ENCODE results near the gene GALK1.
"Not testable (repeated sequence)": the region's sequence is repeated elsewhere in the genome, so short reads cannot be mapped to it uniquely, and the experiment has no call there.

Gene GALK1

DNA sequence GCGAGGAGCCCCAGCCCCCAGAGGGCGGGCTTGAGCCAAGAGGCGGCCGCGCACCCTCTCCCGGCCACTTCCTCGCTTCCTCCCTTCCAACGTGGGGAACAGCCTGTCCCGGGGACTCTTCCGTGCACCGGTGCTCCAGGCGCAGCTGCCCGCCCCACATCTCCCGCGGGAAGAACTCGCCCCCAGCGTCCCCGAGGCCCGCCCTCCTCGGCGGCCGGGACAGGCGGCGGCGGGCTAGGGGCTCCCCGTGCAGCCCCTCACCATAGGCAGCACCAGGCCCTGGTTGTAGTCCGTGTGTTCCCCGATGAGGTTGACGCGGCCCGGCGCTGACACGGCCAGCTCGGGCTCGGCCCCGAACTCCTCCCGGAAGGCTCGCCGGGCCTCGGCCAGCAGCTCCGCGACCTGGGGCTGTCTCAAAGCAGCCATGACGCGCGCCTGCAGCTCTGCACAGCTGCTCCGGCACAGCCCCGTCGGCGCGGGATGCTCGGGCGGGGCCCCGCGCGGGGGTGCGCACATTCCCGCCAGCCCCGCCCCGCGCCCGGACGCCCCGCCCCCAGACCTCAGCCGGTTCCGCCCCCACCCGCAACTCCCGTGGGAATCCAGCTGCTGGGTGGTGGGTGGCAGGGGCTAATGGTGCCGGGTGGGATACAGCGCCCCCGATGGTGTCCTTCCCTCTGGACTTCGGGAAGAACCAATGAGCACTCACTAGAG lies at the start of gene GALK1:
Gene GALK1 (minus strand): TSS at position 482 of the 711 bp plus-strand sequence. CDS start 56 bp downstream, at position 426.
- DNase-seq: peak; percentile 57

DNA sequence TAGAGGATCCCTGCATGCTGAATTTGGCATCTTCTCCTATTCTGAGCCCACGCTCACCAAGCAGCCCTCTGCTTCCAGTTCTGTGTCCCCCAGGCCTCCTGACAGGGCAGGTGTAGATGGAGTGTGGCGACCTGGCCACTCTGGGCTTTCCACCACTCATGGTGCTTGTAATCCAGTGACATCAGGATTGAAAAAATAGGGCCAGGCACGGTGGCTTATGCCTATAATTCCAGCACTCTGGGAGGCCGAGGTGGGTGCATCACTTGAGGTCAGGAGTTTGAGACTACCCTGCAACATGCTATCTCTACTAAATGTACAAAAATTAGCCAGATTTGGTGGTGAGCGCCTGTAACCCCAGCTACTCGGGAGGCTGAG lies 49.0 kb upstream of the GALK1 start:
- no peak for DNase-seq

DNA sequence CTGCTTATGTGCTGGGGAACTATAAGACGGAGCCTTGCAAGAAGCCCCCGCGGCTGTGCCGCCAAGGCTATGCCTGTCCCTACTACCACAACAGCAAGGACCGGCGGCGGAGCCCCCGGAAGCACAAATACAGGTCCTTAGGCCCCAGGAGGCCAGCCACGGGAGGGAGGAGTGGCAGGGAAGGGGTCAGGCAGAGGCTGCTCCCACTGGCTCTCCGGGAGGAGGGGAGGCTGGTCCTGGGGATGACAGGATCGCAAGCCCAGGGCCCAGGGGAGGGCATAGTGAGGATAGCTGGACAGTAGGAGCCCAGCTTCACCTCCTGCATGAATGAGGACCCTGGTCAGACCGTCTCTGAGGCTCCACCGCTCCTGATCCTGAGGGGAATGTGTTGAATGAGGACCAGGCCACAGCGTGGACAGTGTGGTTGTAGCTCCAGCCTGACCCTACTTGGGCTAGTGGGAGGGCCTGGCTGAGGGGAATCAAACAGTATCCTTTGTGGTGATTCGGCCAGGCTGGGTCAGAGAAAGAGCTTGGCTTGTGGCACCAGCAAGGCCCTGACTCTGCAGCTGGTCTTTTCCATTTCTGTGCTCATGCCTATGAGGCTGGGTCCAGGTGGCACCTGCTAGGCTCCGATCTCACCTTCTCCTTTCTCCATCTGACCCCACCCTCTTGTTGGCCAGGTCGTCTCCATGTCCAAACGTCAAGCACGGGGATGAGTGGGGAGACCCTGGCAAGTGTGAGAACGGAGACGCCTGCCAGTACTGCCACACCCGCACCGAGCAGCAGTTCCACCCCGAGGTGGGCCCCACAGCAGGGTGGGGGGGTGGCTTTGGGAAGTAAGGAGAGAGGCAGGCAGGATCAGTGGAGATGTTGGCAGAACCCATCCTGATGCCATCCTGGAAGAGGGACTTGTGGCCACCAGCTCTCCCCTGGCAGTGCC lies 48.4 kb upstream of the GALK1 start:
- no peak for DNase-seq

DNA sequence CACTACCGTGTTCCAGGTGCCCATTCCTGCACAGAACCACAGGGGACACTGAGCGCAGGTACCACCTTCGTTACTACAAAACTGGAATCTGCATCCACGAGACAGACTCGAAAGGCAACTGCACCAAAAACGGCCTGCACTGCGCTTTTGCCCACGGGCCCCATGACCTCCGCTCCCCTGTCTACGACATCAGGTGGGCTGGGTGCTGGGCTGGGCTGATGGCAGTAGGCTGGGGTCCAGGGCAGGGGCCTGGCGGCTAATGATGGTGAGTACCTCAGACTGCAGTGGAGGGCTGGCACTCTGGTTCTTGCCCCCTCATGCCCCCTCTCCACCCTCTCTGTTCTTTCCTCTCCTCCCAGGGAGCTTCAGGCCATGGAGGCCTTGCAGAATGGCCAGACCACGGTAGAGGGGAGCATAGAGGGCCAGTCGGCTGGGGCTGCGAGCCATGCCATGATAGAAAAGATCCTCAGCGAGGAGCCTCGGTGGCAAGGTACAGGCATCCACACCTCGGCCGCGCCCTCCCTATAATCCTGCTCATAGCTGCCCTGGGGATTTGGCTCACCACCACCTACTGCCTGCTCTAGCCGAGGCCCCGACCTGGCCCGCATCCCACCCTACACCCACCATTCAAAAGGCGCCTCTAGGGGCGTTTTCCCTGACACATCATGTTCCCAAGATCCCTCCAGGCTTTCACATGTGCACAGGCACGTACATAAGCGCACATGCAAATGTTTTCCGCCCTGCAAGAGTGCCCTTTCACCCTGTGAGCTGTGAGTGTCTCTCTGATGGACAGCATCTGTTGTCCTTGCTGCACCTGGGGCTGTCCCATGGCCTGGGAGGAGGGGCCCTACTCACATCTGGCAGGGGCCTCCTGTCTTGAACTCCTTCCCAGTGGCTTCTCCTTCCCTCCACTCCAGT lies 47.4 kb upstream of the GALK1 start:
- no peak for DNase-seq

DNA sequence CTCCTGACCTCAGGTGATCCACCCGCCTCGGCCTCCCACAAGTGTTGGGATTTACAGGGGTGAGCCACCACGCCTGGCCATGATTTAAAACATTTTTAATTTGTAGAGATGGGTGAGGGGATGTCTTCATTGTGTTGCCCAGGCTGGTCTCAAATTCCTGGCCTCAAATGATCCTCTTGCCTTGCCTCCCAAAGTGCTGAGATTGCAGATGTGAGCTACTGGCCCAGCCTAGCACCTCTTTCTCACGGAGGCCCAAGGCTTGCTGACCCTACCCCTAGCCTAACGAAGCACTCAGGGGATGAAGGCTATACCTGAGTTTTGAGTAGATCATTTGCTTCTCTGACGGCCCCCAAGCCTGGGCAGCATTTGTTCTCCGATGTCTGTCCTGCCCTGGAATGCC lies 46.2 kb upstream of the GALK1 start:
- DNase-seq: no peak

DNA sequence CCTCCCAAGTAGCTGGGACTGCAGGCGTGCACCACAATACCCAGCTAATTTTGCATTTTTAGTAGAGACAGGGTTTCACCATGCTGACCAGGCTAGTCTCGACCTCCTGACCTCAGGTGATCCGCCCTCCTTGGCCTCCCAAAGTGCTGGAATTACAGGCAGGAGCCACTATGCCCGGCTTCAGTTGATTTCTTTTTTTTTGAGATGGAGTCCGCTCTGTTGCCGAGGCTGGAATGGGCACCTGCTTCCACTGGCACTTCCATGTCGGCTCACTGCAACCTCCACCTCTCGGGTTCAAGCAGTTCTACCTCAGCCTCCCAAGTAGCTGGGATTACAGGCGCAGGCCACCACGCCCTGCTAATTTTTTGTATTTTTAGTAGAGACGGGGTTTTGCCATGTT lies 45.8 kb upstream of the GALK1 start:
- DNase-seq: not testable (repeated sequence)

DNA sequence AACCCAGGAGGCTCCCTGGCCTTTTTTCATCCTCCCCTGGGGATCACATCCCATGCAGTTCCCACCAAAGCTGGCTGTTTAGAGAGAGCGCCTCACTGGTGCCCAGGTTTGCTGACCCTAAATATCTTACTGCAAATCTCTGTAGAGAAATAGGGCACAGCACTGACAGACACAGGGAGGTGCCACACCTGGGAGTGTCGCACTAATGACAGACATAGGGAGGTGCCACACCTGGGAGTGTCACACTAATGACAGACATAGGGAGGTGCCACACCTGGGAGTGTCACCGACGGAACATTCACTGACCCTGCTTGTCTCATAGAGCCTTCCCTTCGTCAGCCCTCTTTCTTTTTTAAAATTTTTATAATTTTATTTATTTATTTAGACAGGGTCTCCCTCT lies 45.2 kb upstream of the GALK1 start:
- no peak for DNase-seq

DNA sequence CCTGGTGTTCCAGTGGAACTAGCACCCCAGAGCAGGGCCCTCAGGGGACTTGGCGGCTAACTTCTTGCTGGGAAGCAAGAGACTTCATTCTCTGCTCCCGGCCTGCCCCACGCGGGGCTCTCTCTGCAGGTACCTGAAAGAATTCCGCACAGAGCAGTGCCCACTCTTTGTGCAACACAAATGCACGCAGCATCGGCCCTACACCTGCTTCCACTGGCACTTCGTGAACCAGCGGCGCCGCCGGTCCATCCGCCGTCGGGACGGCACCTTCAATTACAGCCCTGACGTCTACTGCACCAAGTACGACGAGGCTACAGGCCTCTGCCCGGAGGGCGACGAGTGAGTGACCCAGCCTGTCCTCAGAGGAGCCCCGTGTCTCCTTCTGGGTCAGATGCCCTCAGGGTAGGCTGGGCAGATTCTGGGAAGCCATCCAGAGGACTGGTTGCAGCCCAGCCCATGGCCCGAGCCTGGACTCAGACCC lies 44.7 kb upstream of the GALK1 start:
- DNase-seq: no peak

DNA sequence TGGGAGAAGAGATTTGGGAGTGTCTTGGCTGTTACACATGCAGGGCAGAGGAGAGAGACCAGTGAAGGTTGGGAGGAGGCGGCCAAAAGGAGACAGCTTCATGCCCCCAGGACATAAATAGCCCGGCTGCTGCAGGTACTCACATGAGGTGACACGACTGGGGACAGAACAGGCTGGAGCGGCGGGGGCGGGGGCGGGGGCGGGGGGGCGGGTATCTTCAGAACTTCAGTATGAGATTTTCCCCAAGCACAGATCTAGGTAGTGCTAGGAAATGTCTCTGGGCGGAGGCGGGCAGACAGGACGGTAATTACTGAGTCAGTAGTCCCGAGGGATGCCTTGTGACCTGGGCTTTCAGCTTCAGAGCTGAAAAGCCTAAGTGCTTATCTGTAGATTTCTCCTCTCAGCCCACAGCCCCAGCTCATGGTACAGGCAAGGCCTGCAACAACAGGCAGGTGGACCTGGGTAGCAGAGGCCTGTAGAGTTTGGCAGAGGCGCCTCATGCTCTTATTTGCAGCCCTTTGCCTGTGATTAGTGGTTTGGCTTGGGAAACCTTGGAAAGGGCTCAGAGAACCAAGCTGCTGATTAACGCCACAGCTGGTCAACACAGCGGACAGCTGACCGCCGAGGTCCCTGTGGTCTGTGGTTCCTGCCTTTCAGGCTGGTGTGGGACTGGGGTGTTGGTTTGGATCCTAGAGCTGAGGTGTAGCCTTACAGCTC lies 44.1 kb upstream of the GALK1 start:
- peak; percentile 53 for DNase-seq

DNA sequence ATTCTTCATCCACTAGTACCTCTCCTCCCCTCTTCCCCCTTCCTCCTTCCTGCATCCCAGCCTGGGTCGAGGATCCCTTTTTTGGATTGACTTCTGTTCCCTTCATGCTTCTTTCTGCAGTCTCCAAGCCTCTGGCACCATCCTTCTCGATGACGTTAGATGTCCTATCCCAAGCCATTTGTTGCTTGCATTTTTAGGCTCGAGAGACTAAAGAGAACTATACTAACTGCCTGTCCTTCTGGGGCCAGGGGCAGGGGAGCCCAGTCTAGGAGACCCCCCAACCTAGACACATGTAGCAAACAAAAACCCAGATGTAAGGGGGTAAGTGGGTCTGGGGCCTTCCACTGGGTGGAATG lies 43.5 kb upstream of the GALK1 start:
- DNase-seq: no peak

DNA sequence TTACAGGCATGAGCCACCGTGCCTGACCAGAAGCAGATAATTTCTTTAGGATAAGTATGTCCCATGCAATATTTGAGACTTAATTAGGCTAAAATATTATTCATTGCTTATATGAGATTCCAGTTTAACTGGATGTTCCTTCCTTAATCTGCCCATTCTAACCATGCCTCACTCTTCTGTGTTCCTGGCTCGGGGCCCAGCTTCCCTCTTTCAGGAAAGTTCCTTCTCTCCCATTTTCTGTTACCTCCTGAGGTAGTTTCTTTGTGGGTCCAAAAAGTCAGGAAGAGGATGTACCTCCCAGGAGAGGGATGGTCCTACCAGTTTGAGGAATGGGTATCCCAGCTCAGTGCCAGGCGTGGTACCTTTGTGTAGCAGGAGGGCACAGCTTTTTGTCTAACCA lies 42.9 kb upstream of the GALK1 start:
- DNase-seq: no peak

DNA sequence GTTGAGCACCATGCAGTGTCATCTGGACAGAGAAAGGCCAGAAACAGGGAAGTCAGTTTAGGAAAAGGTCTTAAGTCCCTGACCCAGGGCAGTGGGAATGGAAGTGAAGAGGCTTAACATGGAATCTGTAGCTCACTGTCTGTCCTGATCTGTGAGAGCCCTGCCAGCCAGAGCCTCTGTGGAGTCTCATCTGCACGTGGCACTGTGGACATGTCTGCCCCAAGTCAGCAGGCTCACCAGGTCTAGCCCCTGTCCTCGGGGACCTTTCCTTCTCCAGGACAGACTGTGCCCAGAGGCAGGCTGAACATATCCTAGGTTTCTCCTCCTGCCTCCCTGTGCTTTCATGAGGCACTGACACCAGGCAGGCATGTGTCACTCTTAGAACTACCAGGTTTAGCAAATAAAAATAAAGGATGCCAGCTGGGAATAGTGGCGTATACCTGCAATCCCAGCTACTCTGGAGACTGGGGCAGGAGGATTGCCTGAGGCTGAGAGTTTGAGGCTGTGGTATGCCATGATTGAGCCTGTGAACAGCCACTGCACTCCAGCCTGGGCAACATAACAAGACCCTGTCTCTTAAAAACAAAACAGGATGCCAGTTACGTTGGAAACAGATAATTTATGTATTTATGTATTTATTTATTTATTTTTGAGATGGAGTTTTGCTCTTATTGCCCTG lies 42.0 kb upstream of the GALK1 start:
- no peak for DNase-seq

DNA sequence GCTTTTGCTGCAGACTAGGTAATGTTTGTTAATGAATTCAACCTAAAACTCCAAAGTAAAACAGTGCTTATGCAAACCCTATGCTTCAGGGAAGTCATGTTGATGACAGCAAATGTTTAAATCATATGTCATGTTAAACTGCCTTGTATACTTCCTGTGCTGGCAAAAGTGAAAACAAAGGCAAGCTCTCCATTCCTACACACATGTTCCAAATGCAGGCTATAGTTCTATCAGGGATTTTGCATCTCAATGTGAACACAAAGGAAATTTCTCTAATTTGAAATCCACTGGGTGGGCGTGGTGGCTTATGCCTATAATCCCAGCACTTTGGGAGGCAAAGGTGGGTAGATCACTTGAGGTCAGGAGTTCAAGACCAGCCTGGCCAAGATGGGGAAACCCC lies 38.9 kb upstream of the GALK1 start:
- no peak for DNase-seq

DNA sequence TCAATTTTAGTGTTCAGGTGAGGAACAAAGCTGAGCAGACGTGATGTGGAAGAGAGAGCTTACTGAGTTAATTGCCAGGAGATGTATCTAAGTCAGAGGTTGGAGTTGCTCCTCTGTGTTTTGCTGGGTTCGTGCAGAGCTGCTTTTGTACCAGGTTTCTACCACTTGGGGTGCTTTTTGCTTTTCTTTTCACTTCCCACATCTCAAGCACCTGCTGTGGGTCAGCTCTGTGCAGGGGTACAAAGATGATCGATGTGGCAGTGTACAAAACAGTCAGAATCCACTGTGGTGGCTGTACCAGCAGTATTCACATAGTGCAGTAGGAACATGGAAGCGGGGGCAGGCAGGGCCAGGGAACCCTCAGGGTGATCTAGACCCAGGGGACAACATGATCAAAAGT lies 34.4 kb upstream of the GALK1 start:
- DNase-seq: no peak

DNA sequence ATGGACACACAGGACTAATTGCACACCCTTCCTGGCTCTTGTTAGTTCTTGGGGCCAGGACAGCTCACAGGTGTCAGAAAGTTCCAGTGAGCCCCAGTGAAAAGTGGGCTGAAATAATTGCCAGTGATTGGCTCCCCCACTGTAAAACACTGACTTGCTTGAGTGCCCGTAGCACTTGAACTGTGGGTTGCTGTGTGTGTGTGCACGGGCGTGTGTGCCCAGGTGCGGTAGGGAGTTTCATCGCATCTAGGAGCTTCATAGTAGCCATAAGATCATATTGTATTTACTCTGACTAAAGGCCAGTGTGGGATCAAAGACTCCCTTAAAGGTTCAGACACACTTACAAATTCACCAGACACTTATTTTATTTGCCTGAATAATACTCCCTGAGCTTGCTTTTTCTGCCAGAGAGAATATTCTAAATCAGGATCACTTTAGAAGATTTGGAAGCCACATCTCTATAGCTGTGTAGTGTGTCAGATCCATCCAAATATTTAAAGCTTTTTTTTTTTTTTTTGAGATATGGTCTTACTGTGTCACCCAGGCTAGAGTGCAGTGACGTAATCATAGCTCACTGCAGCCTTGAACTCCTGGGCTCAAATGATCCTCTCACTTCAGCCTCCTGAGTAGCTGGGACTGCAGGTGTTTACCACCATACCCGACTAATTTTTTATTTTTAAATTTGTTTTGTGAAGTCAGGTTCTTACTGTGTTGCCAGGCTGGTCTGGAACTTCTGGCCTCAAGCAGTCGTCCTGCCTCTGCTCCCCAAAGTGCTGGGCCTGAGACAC lies 31.0 kb upstream of the GALK1 start:
- no peak for DNase-seq

DNA sequence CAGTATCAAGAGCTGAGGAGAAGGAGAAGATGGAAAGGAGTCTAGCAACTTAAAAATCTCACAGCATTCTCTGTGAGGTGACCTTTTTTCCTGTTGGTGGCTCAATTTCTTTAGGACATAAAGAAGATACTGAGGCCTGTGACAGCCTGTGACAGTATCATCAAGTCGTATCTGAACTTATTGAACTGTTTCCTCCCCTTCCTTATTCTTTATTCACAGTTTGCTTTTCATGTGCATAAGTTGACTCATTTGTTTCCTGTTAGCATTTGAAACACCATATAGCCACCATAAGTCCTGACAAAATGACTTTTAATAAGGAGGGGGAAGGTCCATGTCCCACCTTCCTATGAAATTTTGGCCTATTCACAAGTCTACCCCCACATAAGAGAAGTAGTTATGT lies 28.5 kb upstream of the GALK1 start:
- DNase-seq: no peak

DNA sequence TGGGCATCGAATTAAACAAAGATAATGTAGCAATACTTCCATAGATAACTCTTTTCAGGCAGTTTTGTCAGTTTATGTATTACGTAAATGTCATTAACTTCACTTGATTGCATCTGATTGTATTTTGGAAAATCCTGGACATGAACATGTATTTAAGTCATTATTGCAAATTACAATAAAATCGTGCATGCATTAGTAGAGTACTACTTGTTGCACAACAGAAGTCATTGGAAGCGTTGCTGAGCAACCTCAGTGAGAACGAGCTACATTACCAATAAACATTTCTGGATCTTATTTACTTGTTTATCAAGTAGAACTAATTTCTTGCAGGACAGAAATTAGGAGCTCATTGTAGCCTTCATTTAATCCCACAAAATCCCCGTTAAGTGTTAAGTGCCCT lies 26.3 kb upstream of the GALK1 start:
- DNase-seq: no peak

DNA sequence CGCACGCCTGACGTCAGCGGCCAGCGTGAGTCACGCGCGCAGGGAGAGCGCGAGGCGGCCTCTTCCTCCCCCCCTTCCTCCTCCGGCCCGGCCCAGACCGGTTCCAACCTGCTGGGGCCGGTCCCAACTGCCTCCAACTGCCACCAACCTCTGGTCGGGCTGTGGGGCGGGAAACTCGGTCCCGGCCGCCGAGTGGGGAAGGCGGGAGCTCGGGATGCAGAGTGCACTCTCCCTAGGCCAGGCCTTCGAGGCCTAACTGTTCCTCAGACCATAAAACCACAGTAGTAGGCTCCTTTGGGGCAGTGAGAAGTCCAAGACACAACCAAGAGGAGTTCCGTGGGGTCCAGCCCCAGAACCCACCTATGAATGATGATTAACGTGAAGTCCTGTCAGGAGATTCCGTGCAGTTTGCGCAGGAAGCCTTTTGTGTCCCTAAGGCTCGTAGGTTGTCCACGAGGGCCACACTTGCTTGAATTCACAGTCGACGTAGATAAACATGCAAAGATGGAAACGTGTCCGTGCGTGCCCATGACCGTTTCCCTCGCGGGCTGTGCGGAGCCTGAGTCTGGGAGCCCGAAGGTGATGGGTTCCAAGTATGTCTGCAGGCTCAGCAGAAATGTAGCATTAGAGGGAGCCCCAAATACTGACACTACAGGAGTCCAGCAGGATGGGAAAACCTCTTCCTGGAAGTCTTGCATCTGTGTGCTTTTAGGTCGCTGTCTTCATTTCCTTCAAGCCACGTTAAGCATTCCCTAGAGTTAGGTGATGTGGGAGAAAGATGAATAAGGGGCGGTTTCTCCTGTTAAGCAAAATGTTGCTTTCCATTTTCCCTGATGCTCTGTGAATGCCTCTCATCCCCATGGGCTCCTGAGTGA lies 20.3 kb upstream of the GALK1 start:
- DNase-seq: peak; percentile 95

DNA sequence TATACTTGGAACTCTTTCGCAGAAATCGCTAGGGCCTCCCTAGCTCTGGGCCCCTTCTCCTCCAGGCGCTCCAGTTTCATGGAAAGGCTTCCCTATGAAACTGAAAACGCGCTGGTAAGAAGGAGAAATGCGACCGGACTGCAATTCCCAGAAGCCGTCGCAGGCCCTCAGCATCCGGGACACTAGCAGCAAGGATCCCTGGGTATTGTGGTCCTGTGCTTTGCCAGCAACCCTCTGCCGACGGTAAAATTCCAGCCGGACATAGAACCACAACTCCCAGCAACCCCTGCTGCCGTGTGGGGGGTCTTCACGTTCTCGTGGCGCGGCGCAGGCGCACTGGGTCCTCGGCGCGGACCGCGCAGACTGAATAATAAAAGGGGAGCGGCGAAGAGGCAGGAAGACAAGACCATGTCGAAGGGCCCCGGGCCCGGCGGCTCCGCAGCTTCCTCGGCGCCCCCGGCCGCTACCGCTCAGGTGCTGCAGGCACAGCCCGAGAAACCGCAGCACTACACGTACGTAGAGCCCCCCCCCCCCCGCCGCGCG lies 19.6 kb upstream of the GALK1 start, which contains the start of gene UNK:
Gene UNK (plus strand): TSS at position 334 of the 543 bp plus-strand sequence. CDS start 75 bp downstream, at position 409.
- peak; percentile 100 for DNase-seq

Measured in fibroblast of skin of right quadriceps (primary cell).